Ectodermal cell (in vitro differentiated cells): Measurements from ENCODE around the gene CDKAL1. TPM values are rescaled to one million over a fixed set of nuclear protein-coding genes. Genes with fewer than 3 reads are reported as not detected.

ENCODE experiments used
- H3K27ac ChIP-seq: 2 replicates; pipeline ENCODE4 v1.7.0; 2013; ENCODE audit warnings: mild to moderate bottlenecking, low read depth, low read length; ENCODE audit not compliant: insufficient read depth, poor library complexity, severe bottlenecking
- H3K27me3 ChIP-seq: 2 replicates; pipeline ENCODE4 v1.7.0; 2013; ENCODE audit warnings: mild to moderate bottlenecking, low read length; ENCODE audit not compliant: insufficient read depth, control insufficient read depth, poor library complexity, severe bottlenecking
- H3K36me3 ChIP-seq: one replicate; pipeline ENCODE4 v1.7.0; 2013; ENCODE audit warnings: low read length; ENCODE audit not compliant: control insufficient read depth, insufficient read depth
- H3K4me1 ChIP-seq: one replicate; pipeline ENCODE4 v1.7.0; 2013; ENCODE audit warnings: low read length; ENCODE audit not compliant: control insufficient read depth, insufficient read depth
- H3K4me3 ChIP-seq: 2 replicates; pipeline ENCODE4 v1.7.0; 2013; ENCODE audit warnings: low read depth, low read length, control low read depth; ENCODE audit not compliant: insufficient read depth
- H3K9me3 ChIP-seq: 2 replicates; pipeline ENCODE4 v1.7.0; 2013; ENCODE audit warnings: mild to moderate bottlenecking, low read length, moderate library complexity; ENCODE audit not compliant: control insufficient read depth
- WGBS, 2 experiments: methylation state at CpG; one replicate each; pipeline ENCODE4 v1.1.7; 2013; ENCODE audit warnings: missing lambda C conversion rate in 2 of 2; 5-methylcytosine and 5-hydroxymethylcytosine counted together
- polyA plus RNA-seq, 4 experiments: library from polyadenylated mRNA; stranded (reverse); fragments of 50-300 nt; gene quantifications; one replicate each; pipeline ENCODE4 v1.2.3, GENCODE V29; 2013

The CDKAL1 gene
- polyA plus RNA-seq (2013, experiment 1 of 4): 22.0 TPM
- polyA plus RNA-seq (2013, experiment 2 of 4): 21.9 TPM
- polyA plus RNA-seq (2013, experiment 3 of 4): 14.3 TPM
- 13.7 TPM for polyA plus RNA-seq (2013, experiment 4 of 4)

GRCh38 chr6:20534295-20535262 is at the start of gene CDKAL1:
TSS of gene CDKAL1 (plus strand) at chr6:20534457. CDS start at chr6:20546351, 11,894 bp downstream.
- 3 to 4% methylated on average over 31 of the region's 31 CpGs for WGBS, 2 experiments
- H3K36me3 ChIP-seq: no peaks in the 10 kb centered on the region
- H3K9me3 ChIP-seq: no peaks in the 10 kb centered on the region
- H3K27ac ChIP-seq: peak within 1 kb of the TSS; percentile 80
- H3K27me3 ChIP-seq: no peaks in the 10 kb centered on the region
- peak within 1 kb of the TSS; percentile 93 for H3K4me3 ChIP-seq
- H3K4me1 ChIP-seq: peaks cover 4% of the 10 kb centered on the region

GRCh38 chr6:20486641-20487040 is 47.6 kb upstream of the CDKAL1 start:
- WGBS, 2 experiments: 94 to 98% methylated on average over 4 of the region's 4 CpGs
- Histone ChIP-seq H3K4me1 (peaks cover 19% of the 10 kb centered on the region), H3K36me3 (peaks cover 26% of the 10 kb centered on the region), H3K27me3 (no peaks in the 10 kb centered on the region), H3K27ac (no peak overlapping the region), H3K4me3 (no peak overlapping the region), H3K9me3 (no peaks in the 10 kb centered on the region)

GRCh38 chr6:20487669-20488375 is 46.4 kb upstream of the CDKAL1 start:
- H3K27ac ChIP-seq: no peak overlapping the region
- 98% methylated on average over 6 of the region's 6 CpGs for WGBS, 2 experiments
- H3K36me3 ChIP-seq: peaks cover 26% of the 10 kb centered on the region
- no peaks in the 10 kb centered on the region for H3K27me3 ChIP-seq
- peaks cover 15% of the 10 kb centered on the region for H3K4me1 ChIP-seq
- H3K9me3 ChIP-seq: no peaks in the 10 kb centered on the region
- H3K4me3 ChIP-seq: no peak overlapping the region

- Histone ChIP-seq H3K4me1 (no peaks in the 10 kb centered on the region), H3K4me3 (no peak overlapping the region), H3K27ac (no peak overlapping the region), H3K36me3 (peaks cover 26% of the 10 kb centered on the region), H3K27me3 (no peaks in the 10 kb centered on the region), H3K9me3 (no peaks in the 10 kb centered on the region)
- 96% methylated on average over 6 of the region's 6 CpGs for WGBS, 2 experiments
Observed at GRCh38 chr6:20490591-20490990, 43.7 kb upstream of the CDKAL1 start.

- Histone ChIP-seq H3K4me3 (no peak overlapping the region), H3K27ac (no peak overlapping the region), H3K36me3 (peaks cover 26% of the 10 kb centered on the region), H3K9me3 (no peaks in the 10 kb centered on the region), H3K27me3 (no peaks in the 10 kb centered on the region), H3K4me1 (no peaks in the 10 kb centered on the region)
- 100% methylated on average over 1 of the region's 2 CpGs; no CpG with 5 or more reads in 1 of the 2 experiments for WGBS, 2 experiments
Observed at GRCh38 chr6:20492099-20492498, 42.2 kb upstream of the CDKAL1 start.

GRCh38 chr6:20497216-20498040 is 36.8 kb upstream of the CDKAL1 start:
- Histone ChIP-seq H3K4me3 (no peak overlapping the region), H3K27ac (no peak overlapping the region), H3K27me3 (no peaks in the 10 kb centered on the region), H3K9me3 (no peaks in the 10 kb centered on the region), H3K4me1 (no peaks in the 10 kb centered on the region), H3K36me3 (no peaks in the 10 kb centered on the region)
- WGBS, 2 experiments: 94 to 96% methylated on average over 8 of the region's 8 CpGs

GRCh38 chr6:20498041-20498385 is 36.2 kb upstream of the CDKAL1 start:
- Histone ChIP-seq H3K27ac (no peak overlapping the region), H3K4me3 (no peak overlapping the region), H3K4me1 (no peaks in the 10 kb centered on the region), H3K36me3 (no peaks in the 10 kb centered on the region), H3K27me3 (no peaks in the 10 kb centered on the region), H3K9me3 (no peaks in the 10 kb centered on the region)
- 93 to 96% methylated on average over 2 of the region's 2 CpGs for WGBS, 2 experiments

- Histone ChIP-seq H3K9me3 (no peaks in the 10 kb centered on the region), H3K4me3 (no peak overlapping the region), H3K36me3 (no peaks in the 10 kb centered on the region), H3K4me1 (no peaks in the 10 kb centered on the region), H3K27ac (no peak overlapping the region), H3K27me3 (no peaks in the 10 kb centered on the region)
- 30 to 41% methylated on average over 1 of the region's 2 CpGs for WGBS, 2 experiments
Observed at GRCh38 chr6:20509212-20509611, 25.0 kb upstream of the CDKAL1 start.

GRCh38 chr6:20511852-20512251 is 22.4 kb upstream of the CDKAL1 start:
- H3K27me3 ChIP-seq: no peaks in the 10 kb centered on the region
- 94% methylated on average over 2 of the region's 2 CpGs for WGBS, 2 experiments
- no peak overlapping the region for H3K27ac ChIP-seq
- no peaks in the 10 kb centered on the region for H3K9me3 ChIP-seq
- H3K4me3 ChIP-seq: no peak overlapping the region
- no peaks in the 10 kb centered on the region for H3K36me3 ChIP-seq
- H3K4me1 ChIP-seq: no peaks in the 10 kb centered on the region
